K562 (cell line): Measurements from ENCODE around the gene SLC35G6. TPM values are rescaled to one million over a fixed set of nuclear protein-coding genes. Genes with fewer than 3 reads are reported as not detected.

Source experiments
- BRCA1 ChIP-seq, 2 experiments: fragments of 450-650 bp in 1 of 2; sonication (generic) in 1 of 2; formaldehyde crosslinking in 1 of 2; IDR thresholded peaks; 2 replicates each; pipeline versions ENCODE4 v1.5.0 to v1.6.1; 2017 to 2020; ENCODE audit warnings: mild to moderate bottlenecking in 1 of 2, missing genetic modification reagents in 1 of 2
- CTBP1 ChIP-seq: fragments of 450-650 bp; IDR thresholded peaks from 2 replicates; pipeline ENCODE4 v1.6.1; 2016; ENCODE audit warnings: borderline replicate concordance
- FOXJ2 ChIP-seq: fragments of 200-800 bp; sonication (Bioruptor generic); IDR thresholded peaks from 2 replicates; pipeline ENCODE4 v1.6.1; 2016; ENCODE audit warnings: missing genetic modification characterization, missing compliant biosample characterization
- FOXP4 ChIP-seq: sonication (generic); formaldehyde crosslinking; IDR thresholded peaks from 2 replicates; pipeline ENCODE4 v1.8.0; 2022; ENCODE audit warnings: mild to moderate bottlenecking, missing genetic modification reagents, borderline replicate concordance
- HES1 ChIP-seq: fragments of 450-650 bp; IDR thresholded peaks from 2 replicates; pipeline ENCODE4 v1.6.1; 2016; ENCODE audit warnings: low read depth, mild to moderate bottlenecking, moderate library complexity
- HMGXB4 ChIP-seq: sonication (generic); formaldehyde crosslinking; IDR thresholded peaks from 2 replicates; pipeline ENCODE4 v1.8.1; 2023; ENCODE audit warnings: mild to moderate bottlenecking, missing genetic modification reagents
- MAZ ChIP-seq, 2 experiments: fragments of 450-650 bp in 1 of 2; sonication (generic) in 1 of 2; formaldehyde crosslinking; IDR thresholded peaks in 1 of 2; conservative IDR thresholded peaks in 1 of 2; 2 replicates each; pipeline versions ENCODE4 v1.4.0 to v1.5.0; 2020; ENCODE audit warnings: mild to moderate bottlenecking in 1 of 2, missing genetic modification reagents in 1 of 2
- NCOA6 ChIP-seq: fragments of 450-650 bp; IDR thresholded peaks from 2 replicates; pipeline ENCODE4 v1.6.1; 2017; ENCODE audit warnings: mild to moderate bottlenecking
- POU5F1 ChIP-seq: fragments of 150-350 bp; IDR thresholded peaks from 2 replicates; pipeline ENCODE4 v1.6.1; 2014; ENCODE audit warnings: borderline replicate concordance, low read length, low read depth, mild to moderate bottlenecking; ENCODE audit not compliant: partially characterized antibody
- PYGO2 ChIP-seq: fragments of 450-650 bp; IDR thresholded peaks from 2 replicates; pipeline ENCODE4 v1.6.1; 2016; ENCODE audit warnings: mild to moderate bottlenecking, missing genetic modification characterization, moderate library complexity, missing compliant biosample characterization
- SAFB2 ChIP-seq: fragments of 200-400 bp; formaldehyde crosslinking; IDR thresholded peaks from 2 replicates; pipeline ENCODE4 v1.6.1; 2018; ENCODE audit warnings: borderline replicate concordance, low read length, low read depth, moderate library complexity; ENCODE audit not compliant: severe bottlenecking
- SRF ChIP-seq, 2 experiments: fragments of 250-450, 450-650 bp in 1 of 2; sonication (Bioruptor Pico) in 1 of 2; sonication (generic) in 1 of 2; formaldehyde crosslinking; IDR thresholded peaks; 2 replicates each; pipeline versions ENCODE4 v1.5.0 to v1.5.1; 2020 to 2022; ENCODE audit warnings: mild to moderate bottlenecking in 1 of 2, missing genetic modification reagents in 1 of 2
- ZBTB26 ChIP-seq: fragments of 450-650 bp; formaldehyde crosslinking; IDR thresholded peaks from 2 replicates; pipeline ENCODE4 v1.4.0; 2022; ENCODE audit warnings: missing genetic modification characterization
- ZBTB5 ChIP-seq: fragments of 450-650 bp; IDR thresholded peaks from 2 replicates; pipeline ENCODE4 v1.6.1; 2017; ENCODE audit warnings: antibody characterized with exemption
- ZNF12 ChIP-seq: sonication (generic); formaldehyde crosslinking; IDR thresholded peaks from 2 replicates; pipeline ENCODE4 v1.4.0; 2020; ENCODE audit warnings: mild to moderate bottlenecking, missing genetic modification reagents
- ZNF253 ChIP-seq: fragments of 250-450 bp; sonication (Bioruptor Pico); conservative IDR thresholded peaks from 2 replicates; pipeline ENCODE4 v1.6.1; 2021; ENCODE audit warnings: mild to moderate bottlenecking
- ZNF507 ChIP-seq: conservative IDR thresholded peaks from 2 replicates; pipeline ENCODE4 v1.6.1; 2017; ENCODE audit warnings: missing genetic modification characterization, missing compliant biosample characterization
- ZNF584 ChIP-seq: fragments of 200-800 bp; sonication (Bioruptor generic); IDR thresholded peaks from 2 replicates; pipeline ENCODE4 v1.6.1; 2016; ENCODE audit warnings: low read depth, mild to moderate bottlenecking, missing genetic modification characterization, missing compliant biosample characterization
- polyA plus RNA-seq, 8 experiments: library from polyadenylated mRNA; depleted of rRNA in 4 of 8; stranded (reverse) in 5 of 8; unstranded in 3 of 8; fragments of >200 nt; fragmentation: Nextera tagmentation in 2 of 8; fragmentation: Illumina TruSeq in 1 of 8; extraction: Ambion mirVana in 2 of 8; extraction: Trizol in 1 of 8; gene quantifications; 2 replicates each; pipeline versions ENCODE4 v1.2.1 to v1.2.3, GENCODE V29; 2011 to 2014; ENCODE audit warnings: inconsistent platforms in 1 of 8, missing spikeins in 1 of 8
- total RNA-seq, 7 experiments: library from RNA; depleted of rRNA in 6 of 7; stranded (reverse); fragments of >200 nt in 6 of 7; fragmentation: Illumina TruSeq in 2 of 7; extraction: Trizol in 2 of 7; gene quantifications; 2 replicates each; pipeline versions ENCODE4 v1.2.1 to v1.2.3, GENCODE V29; 2011 to 2021; ENCODE audit warnings: low replicate concordance in 1 of 7

The SLC35G6 gene
- total and polyA plus RNA-seq, 9 of the 15 experiments (the other 6 are each of a cell fraction or from before 2014, with no cell fraction given), result not detected

- peak; percentile 29; the same call in 1 of the 2 replicates for TF ChIP-seq HMGXB4 (CRISPR knock-in tag)
- no peak for TF ChIP-seq BRCA1 (IDR thresholded peaks at IDR 0.05)
- no peak for TF ChIP-seq BRCA1 (CRISPR knock-in tag; IDR thresholded peaks at IDR 0.05)
- TF ChIP-seq CTBP1, result no peak; the same call in 1 of the 2 replicates
- TF ChIP-seq ZBTB26, result peak; percentile 87; the same call in 1 of the 2 replicates
- 0 out of 2 replicates have a peak, but pooled peaks have one; percentile 8 for TF ChIP-seq PYGO2
- TF ChIP-seq SAFB2, result no peak
- TF ChIP-seq FOXP4 (CRISPR knock-in tag), result no peak
- TF ChIP-seq ZBTB5, result no peak
- 0 out of 2 replicates have a peak, but pooled peaks have one; percentile 7 for TF ChIP-seq HES1
- TF ChIP-seq POU5F1, result no peak
- no peak for TF ChIP-seq ZNF253
- TF ChIP-seq ZNF507 (tag), result no peak
- no peak for TF ChIP-seq SRF (CRISPR knock-in tag; IDR thresholded peaks at IDR 0.05)
- TF ChIP-seq ZNF12 (CRISPR knock-in tag), result 0 out of 2 replicates have a peak, but pooled peaks have one; percentile 9
- TF ChIP-seq ZNF584 (CRISPR knock-in tag), result no peak
- TF ChIP-seq MAZ (CRISPR knock-in tag; conservative IDR thresholded peaks at IDR 0.05 in 1 of 2, IDR thresholded peaks at IDR 0.05 in 1 of 2), result peak; percentile 97 to 98
- TF ChIP-seq FOXJ2 (tag), result peak; percentile 82; the same call in 1 of the 2 replicates
- TF ChIP-seq NCOA6, result no peak
Observed at GRCh38 chr17:7484067-7484918, 3.0 kb downstream of the SLC35G6 start, which contains the start of gene POLR2A (continued).
